A549 (cell line): ENCODE measurements around the gene LIG1. TPM values are rescaled to one million over a fixed set of nuclear protein-coding genes. Genes with fewer than 3 reads are reported as not detected.

ENCODE experiments used
- polyA plus RNA-seq, 4 experiments: library from polyadenylated mRNA; depleted of rRNA in 3 of 4; stranded (reverse); fragments of >200 nt; fragmentation: RNase III in 1 of 4; extraction: RNeasy Plus Mini Kit Qiagen cat#74134 plus additional on column Dnase treatment in 1 of 4; gene quantifications; 2 replicates in 3 of 4; 3 replicates in 1 of 4; pipeline ENCODE4 v1.2.3, GENCODE V29; 2011 to 2017

The LIG1 gene
- polyA plus RNA-seq, 2 of the 4 experiments (the other 2 are of a cell fraction): 54.9 to 101 TPM

Other genes starting within 250 kb of the LIG1 start
- not detected in 2 replicates for gene BSPH1, start 178.2 kb downstream of the LIG1 start, polyA plus RNA-seq (2011; rRNA removed)
- not detected in 3 replicates for gene BSPH1, start 178.2 kb downstream of the LIG1 start, polyA plus RNA-seq (2017; fragmentation: RNase III; extraction: RNeasy Plus Mini Kit Qiagen cat#74134 plus additional on column Dnase treatment)
- not detected in 2 replicates for gene ELSPBP1, start 175.7 kb downstream of the LIG1 start, polyA plus RNA-seq (2011; rRNA removed)
- not detected in 3 replicates for gene ELSPBP1, start 175.7 kb downstream of the LIG1 start, polyA plus RNA-seq (2017; fragmentation: RNase III; extraction: RNeasy Plus Mini Kit Qiagen cat#74134 plus additional on column Dnase treatment)
- gene CABP5, start 126.3 kb downstream of the LIG1 start, polyA plus RNA-seq (2011; rRNA removed): not detected in 2 replicates
- gene CABP5, start 126.3 kb downstream of the LIG1 start, polyA plus RNA-seq (2017; fragmentation: RNase III; extraction: RNeasy Plus Mini Kit Qiagen cat#74134 plus additional on column Dnase treatment): not detected in 3 replicates
- 2.1 and 2.8 TPM in 2 replicates for gene PLA2G4C, start 59.5 kb downstream of the LIG1 start, polyA plus RNA-seq (2011; rRNA removed)
- gene PLA2G4C, start 59.5 kb downstream of the LIG1 start, polyA plus RNA-seq (2017; fragmentation: RNase III; extraction: RNeasy Plus Mini Kit Qiagen cat#74134 plus additional on column Dnase treatment): 1.4 to 3.7 TPM (median 2.6 TPM) in 3 replicates
- 0.97 and 1.2 TPM in 2 replicates for gene ZSWIM9, start 336 bp upstream of the LIG1 start, polyA plus RNA-seq (2011; rRNA removed)
- gene ZSWIM9, start 336 bp upstream of the LIG1 start, polyA plus RNA-seq (2017; fragmentation: RNase III; extraction: RNeasy Plus Mini Kit Qiagen cat#74134 plus additional on column Dnase treatment): 11.7 to 15.9 TPM (median 13.4 TPM) in 3 replicates
- gene CARD8, start 85.6 kb upstream of the LIG1 start, polyA plus RNA-seq (2011; rRNA removed): 27.4 and 34.7 TPM in 2 replicates
- 27.2 to 27.5 TPM (median 27.5 TPM) in 3 replicates for gene CARD8, start 85.6 kb upstream of the LIG1 start, polyA plus RNA-seq (2017; fragmentation: RNase III; extraction: RNeasy Plus Mini Kit Qiagen cat#74134 plus additional on column Dnase treatment)
- 3.1 and 3.5 TPM in 2 replicates for gene ZNF114, start 99.7 kb upstream of the LIG1 start, polyA plus RNA-seq (2011; rRNA removed)
- gene ZNF114, start 99.7 kb upstream of the LIG1 start, polyA plus RNA-seq (2017; fragmentation: RNase III; extraction: RNeasy Plus Mini Kit Qiagen cat#74134 plus additional on column Dnase treatment): 4.3 to 5.6 TPM (median 4.6 TPM) in 3 replicates
- gene EMP3, start 155.2 kb upstream of the LIG1 start, polyA plus RNA-seq (2011; rRNA removed): 147 and 210 TPM in 2 replicates
- 564 to 580 TPM (median 566 TPM) in 3 replicates for gene EMP3, start 155.2 kb upstream of the LIG1 start, polyA plus RNA-seq (2017; fragmentation: RNase III; extraction: RNeasy Plus Mini Kit Qiagen cat#74134 plus additional on column Dnase treatment)
- 7.4 and 7.6 TPM in 2 replicates for gene TMEM143, start 193.6 kb upstream of the LIG1 start, polyA plus RNA-seq (2011; rRNA removed)
- gene TMEM143, start 193.6 kb upstream of the LIG1 start, polyA plus RNA-seq (2017; fragmentation: RNase III; extraction: RNeasy Plus Mini Kit Qiagen cat#74134 plus additional on column Dnase treatment): 6.3 to 7.0 TPM (median 6.4 TPM) in 3 replicates
- gene SYNGR4, start 194.0 kb upstream of the LIG1 start, polyA plus RNA-seq (2011; rRNA removed): 2.3 and 2.9 TPM in 2 replicates
- 2.5 to 4.4 TPM (median 2.9 TPM) in 3 replicates for gene SYNGR4, start 194.0 kb upstream of the LIG1 start, polyA plus RNA-seq (2017; fragmentation: RNase III; extraction: RNeasy Plus Mini Kit Qiagen cat#74134 plus additional on column Dnase treatment)
- gene KDELR1, start 221.2 kb upstream of the LIG1 start, polyA plus RNA-seq (2011; rRNA removed): 200 and 270 TPM in 2 replicates
- gene KDELR1, start 221.2 kb upstream of the LIG1 start, polyA plus RNA-seq (2017; fragmentation: RNase III; extraction: RNeasy Plus Mini Kit Qiagen cat#74134 plus additional on column Dnase treatment): 280 to 318 TPM (median 302 TPM) in 3 replicates
- gene GRIN2D, start 223.3 kb upstream of the LIG1 start, polyA plus RNA-seq (2011; rRNA removed): 2.6 and 3.4 TPM in 2 replicates
- 5.8 to 6.8 TPM (median 6.3 TPM) in 3 replicates for gene GRIN2D, start 223.3 kb upstream of the LIG1 start, polyA plus RNA-seq (2017; fragmentation: RNase III; extraction: RNeasy Plus Mini Kit Qiagen cat#74134 plus additional on column Dnase treatment)